HT-29 (cell line): ENCODE data around the gene MRPL27. TPM values are rescaled to one million over a fixed set of nuclear protein-coding genes. Genes with fewer than 3 reads are reported as not detected.
"Not testable (repeated sequence)": the region's sequence is repeated elsewhere in the genome, so short reads cannot be mapped to it uniquely, and the experiment has no call there.

Experiments
- DNase-seq: peaks from one replicate; pipeline ENCODE4 v3.0.0-alpha.2; 2015; ENCODE audit warnings: low spot score
- total RNA-seq: library from RNA; depleted of rRNA; stranded (reverse); fragments of >200 nt; shearing (Covaris generic); gene quantifications from 2 replicates; pipeline ENCODE4 v1.2.3, GENCODE V29; 2014

The MRPL27 gene
- total RNA-seq, 1 experiment from 2014 or later, result 71.2 TPM

DNA sequence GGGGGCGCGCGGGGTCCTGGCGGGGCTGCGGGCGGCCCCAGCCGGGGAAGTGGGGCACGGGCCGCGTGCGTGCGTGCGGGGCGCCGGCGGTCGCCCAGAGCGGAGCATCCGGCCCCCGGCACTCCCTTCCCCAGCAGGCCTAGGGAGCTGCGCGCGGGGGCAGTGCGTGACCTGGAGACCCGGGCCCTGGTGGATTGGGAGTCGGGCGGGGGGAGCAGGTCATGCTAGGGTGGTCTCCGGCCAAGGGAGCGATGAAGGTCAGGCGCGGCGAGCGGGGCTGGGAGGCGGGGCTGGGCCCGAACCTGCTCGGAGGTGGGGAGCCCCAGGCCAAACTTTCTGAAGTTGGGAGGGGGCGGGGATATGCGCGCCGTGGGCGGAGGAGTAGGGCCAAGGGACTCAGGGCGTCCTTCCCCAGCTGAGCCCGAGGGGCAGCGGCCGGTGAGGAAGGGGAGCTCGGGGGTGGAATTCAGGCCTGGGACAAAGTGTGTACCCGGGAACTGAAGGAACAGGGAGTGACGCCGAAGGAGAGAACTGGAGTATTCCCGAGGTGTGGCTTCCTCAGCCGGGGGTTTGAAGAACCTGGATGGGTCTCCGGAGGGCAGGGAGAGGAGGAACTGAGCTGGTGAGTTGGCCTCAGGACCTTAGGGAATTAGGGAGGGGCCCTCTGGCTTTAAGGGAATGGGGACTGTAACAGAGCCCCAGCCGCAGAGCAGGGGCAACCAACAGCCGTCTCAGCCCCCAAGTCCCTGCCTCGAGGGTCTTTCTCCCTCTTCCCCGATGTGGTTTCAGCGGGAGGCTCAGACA lies 26.5 kb downstream of the MRPL27 start:
- no peak for DNase-seq

DNA sequence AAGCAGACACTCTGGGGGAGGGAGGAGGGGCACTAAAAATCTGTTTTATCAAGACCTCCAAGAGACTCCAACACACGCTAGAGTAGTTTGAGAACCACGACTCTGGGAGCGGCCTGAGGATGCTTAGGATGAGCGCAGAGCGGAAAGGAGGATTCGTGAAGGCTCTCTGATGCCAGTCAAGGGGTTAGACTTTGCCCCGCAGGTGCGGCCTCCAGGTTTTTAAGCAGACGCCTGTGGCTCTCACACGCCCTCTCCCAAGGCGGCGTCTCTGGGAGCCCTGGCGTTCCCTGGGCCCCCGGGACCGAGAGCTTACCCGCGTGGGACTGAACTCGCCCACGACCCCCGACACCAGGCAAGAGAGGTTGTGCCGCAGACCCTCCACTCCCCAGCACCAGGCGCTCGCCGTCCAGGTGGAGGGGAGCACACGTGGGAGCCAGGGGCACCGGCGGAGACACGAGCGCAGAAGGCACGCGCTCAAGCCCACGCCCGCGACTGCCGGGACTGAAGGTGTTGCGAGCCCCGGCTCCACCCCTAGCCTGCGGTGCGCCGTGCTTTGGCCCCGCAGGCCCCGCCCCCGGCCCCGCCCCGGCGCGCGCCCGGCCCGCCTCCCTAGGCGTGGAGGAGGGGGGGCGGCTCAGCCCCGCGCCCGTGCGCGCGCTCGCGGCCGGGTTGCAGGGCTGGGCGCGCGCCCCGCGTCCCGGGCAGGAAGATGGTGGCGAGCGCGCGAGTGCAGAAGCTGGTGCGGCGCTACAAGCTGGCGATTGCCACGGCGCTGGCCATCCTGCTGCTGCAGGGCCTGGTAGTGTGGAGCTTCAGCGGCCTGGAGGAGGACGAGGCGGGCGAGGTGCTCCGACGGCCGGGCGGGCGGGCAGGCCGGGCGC lies 27.3 kb downstream of the MRPL27 start, which contains the start of gene XYLT2:
Gene XYLT2 (plus strand): TSS at position 695 of the 881 bp plus-strand sequence. CDS start 15 bp downstream, at position 710.
- DNase-seq, result peak; percentile 73

DNA sequence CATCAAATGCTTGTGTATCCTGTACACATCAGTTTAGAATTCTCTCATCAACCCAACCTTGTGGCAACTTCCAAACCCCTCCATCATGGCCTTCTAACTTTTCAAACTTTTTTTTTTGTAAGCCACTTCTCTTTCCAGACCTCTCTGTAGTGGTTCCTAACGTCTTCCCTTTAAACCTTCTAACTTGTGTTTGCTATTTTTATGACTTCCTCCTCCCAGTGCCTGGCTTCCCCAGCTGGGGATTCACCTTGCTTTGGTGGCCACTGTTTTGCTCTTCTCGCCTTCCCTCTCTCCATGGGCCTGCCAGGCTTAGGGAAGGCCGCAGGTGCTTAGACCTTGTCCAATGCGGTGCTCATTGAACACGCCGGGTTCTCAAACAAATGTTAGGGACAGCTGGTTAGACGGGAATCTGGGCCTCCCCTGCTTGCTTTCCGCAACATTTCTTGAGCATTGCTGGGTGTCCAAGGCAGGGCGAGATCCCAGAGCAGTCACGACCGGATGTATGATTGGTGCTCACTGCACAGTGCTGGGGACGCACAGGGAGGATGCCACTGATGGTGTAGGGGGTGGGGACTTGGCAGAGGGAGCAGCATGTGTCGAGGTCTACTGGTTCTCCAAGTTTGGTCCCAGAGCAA lies 28.1 kb downstream of the MRPL27 start:
- DNase-seq, result peak; percentile 29

- no peak for DNase-seq
Observed at GRCh38 chr17:50339381-50339780, 33.6 kb downstream of the MRPL27 start.

- DNase-seq, result no peak
Observed at GRCh38 chr17:50338645-50339044, 34.3 kb downstream of the MRPL27 start.

DNA sequence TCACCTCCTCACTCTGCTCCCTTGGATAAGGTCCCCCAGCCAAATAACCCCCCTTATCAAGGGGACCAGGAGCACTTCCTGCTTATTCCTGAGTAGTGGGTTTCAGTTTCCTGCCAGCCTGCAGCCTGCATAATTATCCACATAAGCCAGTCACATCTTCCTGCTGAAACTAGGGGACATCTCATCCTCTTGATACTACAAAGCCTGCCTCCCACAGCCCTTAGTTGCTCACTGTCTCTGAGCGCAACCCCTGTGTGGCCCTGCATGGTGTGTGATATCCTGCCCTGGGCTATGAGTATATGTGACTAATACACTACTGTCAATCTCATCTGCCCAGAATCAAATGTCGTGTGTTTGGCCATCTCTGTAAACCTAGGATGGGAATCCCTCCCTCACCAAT lies 35.0 kb downstream of the MRPL27 start:
- no peak for DNase-seq

DNA sequence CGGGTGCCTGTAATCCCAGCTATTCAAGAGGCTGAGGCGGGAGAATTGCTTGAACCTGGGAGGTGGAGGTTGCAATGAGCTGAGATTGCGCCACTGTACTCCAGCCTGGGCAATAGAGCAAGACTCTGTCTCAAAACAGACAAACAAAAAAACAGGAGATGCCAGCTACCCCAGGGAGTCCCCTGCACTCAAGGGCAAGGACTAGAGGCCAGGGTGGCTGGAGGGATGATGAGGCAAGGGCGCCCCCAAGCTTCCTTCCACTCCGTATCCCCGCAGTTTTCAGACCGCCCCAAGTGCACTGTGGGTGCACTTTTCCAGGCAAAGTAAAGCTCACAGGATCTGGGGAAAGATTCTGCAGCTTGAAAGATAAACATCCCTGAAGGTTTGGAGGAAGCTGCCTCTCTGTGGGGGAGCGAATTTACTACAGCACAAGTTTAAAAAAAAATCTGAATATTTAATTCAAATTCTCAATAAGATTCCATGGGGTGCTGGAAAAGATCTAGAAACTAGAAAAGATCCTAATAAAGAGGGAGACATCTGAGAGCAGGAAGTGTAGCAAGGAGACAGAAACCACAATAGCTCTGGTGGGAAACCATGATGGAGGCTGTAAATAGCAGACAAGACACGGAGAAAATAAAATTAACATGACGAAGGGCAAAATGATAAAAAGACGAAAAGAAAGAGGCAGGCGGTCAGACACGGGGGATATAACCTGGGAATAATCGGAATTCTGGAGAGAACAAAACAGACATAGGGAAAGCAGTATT lies 39.5 kb downstream of the MRPL27 start:
- not testable (repeated sequence) for DNase-seq

GRCh38 chr17:50332196-50332595 lies 40.8 kb downstream of the MRPL27 start:
- DNase-seq, result no peak

GRCh38 chr17:50331085-50331791 lies 41.7 kb downstream of the MRPL27 start:
- DNase-seq, result no peak

DNA sequence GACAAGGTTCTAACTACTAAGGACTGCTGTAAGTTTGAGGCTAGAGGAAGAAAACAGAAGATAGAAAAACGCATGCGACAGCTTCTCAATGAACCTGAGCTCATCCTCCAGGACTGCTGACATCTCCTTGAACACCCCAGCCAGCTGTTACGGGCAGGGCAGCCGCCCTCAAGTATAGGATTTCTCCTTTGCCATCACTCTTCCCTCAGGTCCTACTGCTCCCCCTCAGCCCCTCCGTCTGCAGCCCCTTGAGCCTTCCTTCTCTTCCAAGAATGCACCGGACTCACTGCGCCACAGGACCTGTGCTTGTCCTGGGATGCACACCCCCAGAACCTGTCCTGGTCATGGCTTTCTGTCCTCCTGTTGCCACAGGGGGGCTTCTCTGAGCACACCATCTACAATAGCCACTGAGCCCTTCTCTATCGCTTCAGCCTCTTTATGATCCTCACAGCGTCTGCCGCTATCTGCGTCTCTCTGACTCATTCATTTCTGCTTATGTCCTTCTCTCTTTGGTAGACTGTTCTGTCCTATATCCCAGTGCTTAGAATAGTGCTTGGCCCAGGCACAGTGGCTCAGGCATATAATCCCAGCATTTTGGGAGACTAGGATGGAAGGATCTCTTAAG lies 42.7 kb downstream of the MRPL27 start:
- DNase-seq, result no peak

DNA sequence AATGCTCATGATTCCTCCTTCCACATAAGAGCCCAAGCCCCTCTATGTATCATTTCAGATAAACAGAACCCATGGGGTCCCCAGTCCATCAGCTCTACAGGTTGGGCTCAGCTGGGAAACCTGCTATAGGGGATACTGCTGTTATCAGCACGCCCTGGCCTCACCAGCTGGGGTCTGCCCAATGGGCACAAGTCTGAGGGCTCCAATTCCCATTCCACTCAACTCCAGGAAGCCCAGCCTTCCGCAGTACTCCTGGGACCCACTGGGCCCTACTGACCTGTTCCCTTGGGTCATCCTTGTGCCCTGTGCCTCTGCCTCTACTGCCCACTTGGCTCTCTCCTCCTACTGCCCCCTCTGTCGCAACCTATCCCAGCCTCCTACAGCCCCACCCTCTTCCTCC lies 43.3 kb downstream of the MRPL27 start:
- DNase-seq, result no peak

DNA sequence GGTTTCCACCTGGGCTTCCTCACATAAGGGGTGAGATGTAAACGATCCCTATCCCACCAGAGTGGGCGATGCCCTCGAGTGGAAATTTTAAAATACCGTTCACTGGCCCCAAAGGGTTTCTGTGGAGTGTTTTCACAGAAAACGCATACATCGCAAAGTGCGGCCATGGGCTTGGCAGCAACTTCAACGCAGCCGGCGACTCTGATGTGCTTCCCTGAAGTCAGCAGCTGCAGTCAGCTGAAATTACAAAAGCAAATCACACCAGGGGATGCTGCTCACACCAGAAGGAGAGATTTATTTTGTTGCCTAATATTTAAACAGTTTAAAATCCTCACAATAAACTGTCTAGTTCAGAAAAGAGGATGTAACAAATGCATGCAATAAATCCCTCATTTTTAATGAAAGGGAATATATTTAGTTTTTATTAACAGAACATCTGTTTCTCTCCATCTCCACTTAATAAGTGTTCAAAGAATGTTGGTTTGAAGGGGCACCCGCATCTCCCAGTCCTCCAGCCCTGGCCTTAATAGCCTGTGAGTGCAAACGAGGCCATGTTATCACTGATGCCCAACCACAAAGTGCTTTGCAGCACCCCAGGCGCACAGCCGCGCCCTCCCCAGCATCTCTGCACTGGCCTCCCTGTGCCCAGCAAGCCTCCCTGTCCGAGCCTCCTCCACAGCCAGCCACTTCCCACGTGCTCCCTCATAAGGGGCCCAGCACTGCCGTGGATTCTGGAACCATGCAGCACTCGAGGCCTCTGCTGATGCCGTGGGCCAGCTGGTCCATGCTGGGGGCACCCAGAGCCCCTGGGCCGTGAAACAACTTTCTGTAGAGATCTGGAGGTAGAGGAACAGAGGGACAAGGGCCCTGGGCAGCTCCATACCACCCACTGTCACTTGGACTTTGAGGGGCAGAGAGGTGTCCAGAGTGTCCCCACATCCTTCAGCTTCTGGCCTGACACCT lies 44.3 kb downstream of the MRPL27 start:
- DNase-seq, result no peak

DNA sequence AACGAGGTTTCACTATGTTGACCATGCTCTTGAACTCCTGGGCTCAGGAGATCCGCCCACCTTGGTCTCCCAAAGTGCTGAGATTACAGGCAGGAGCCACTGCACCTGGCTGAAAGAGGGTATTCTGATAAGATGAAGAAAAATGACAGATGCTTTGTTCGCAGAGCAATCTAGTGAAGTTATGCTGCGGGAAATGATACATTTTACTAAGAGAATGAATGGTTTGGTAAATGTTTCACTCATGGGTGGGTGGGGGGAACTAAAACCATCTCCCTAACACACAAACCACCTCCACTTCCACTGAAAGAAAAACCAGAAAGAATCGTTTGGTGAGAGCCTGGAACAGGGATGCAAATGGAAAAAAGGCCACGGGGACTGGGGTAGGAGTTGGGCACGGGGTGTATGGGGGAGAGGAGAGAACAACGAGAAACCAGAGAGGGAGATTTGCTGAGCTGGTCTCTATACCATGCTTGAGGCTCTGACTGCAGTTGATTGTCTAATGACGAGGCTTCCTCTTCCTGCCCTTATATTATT lies 46.1 kb downstream of the MRPL27 start:
- no peak for DNase-seq

DNA sequence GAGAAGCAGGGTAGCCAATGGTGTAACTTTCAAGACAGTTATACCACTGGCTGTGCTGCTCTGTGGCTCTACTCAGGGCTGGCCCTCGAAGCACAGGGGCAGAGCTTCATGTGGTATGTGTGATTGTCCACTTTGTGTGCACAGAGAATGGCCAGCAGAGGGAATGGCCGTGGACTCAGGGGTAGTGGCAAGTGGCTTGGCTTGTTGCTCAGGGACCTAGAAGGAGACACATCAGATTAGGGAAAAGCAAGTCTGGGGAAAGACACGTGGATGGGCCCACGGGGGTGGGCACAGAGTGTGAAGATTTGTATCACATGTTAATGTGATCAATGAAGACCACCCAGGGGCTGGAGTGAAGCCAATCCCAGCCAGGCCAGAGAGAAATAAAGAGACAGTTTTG lies 47.1 kb downstream of the MRPL27 start:
- DNase-seq, result no peak

GRCh38 chr17:50323060-50323459 lies 49.9 kb downstream of the MRPL27 start:
- DNase-seq, result no peak

- DNase-seq, result no peak
Observed at GRCh38 chr17:50322271-50322670, 50.7 kb downstream of the MRPL27 start.

DNA sequence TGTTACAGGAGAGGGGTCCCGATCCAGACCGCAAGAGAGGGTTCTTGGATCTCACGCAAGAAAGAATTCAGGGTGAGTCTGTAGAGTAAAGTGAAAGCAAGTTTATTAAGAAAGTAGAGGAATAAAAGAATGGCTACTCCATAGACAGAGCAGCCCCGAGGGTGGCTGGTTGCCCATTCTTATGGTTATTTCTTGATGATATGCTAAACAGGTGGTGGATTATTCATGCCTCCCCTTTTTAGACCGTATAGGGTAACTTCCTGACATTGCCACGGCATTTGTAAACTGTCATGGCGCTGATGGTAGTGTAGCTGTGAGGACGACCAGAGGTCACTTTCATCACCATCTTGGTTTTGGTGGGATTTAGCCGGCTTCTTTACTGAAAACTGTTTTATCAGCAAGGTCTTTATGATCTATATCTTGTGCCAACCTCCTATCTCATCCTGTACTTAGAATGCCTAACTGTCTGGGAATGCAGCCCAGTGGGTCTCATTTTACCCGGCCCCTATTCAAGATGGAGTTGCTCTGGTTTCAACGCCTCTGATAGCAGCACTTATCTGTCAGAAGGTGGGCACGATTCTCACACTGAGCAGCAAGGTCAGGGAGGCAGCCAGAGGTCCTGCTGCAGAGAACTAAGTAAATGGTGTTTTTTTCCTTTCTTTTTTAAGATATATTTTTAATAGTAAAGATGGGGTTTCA lies 53.5 kb downstream of the MRPL27 start:
- DNase-seq, result no peak
